Transverse colon (tissue), 4 donors: Measurements from ENCODE around the gene PDE6D.

Experiments used
- POLR2AphosphoS5 ChIP-seq, 3 donors: sonication (generic); formaldehyde crosslinking; IDR thresholded peaks; one replicate each; pipeline ENCODE4 v1.6.1; 2016; ENCODE audit warnings: antibody characterized with exemption in 3 of 3
- TF ChIP-seq, protein P1 (sequence below), 5 experiments: fragments of 200-600 bp in 3 of 5; fragments of 450-650 bp in 2 of 5; sonication (generic) in 3 of 5; IDR thresholded peaks; 1 replicate in 2 of 5; 2 replicates in 3 of 5; pipeline ENCODE4 v1.5.1; 2016 to 2017; ENCODE audit warnings: antibody characterized with exemption in 5 of 5, inconsistent platforms in 3 of 5, mild to moderate bottlenecking in 2 of 5, moderate library complexity in 1 of 5

DNA sequence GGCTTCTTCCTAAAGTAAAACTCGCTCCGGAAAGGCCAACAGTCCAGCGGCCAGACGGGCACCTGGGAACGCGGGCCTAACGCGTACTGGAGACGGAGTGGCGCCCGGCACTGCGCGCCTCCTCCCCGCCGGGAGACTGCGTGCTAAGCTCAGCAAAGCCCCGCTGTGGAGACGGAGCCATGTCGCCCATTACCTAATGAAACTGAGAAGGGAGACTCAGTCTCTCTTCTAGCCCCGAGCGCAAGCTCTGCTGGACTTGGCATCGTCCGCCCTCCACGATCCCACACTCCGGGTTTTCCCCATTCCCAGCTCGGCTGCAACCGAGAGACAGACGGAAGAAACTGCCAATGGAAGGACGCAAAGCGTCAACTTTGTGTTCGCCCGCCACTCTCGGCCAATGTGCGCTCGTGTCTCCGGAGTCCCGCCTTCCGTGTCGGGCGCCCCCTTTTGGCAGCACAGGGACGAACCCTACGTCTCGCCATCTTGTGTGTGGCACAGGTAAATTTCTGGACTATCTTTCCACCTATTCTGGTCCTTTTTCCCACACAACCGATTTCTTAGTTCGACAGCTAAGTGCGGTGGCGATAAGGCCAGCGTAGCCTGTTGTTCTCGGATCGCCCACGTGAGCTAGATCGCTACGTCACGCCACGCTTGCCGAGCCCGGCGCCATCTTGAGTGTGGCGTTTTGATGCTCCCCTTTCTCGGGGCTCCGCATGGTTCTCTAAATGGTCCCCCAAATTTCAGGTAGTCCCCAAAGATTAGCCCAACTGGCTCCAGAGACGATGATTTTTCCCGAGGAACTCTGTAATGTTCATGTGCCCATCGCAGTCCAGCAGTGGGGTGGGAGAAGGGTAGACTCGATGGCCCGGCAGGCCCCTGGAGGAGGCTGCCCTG is 74.1 kb downstream of the PDE6D start:
- TF ChIP-seq, protein P1, sequence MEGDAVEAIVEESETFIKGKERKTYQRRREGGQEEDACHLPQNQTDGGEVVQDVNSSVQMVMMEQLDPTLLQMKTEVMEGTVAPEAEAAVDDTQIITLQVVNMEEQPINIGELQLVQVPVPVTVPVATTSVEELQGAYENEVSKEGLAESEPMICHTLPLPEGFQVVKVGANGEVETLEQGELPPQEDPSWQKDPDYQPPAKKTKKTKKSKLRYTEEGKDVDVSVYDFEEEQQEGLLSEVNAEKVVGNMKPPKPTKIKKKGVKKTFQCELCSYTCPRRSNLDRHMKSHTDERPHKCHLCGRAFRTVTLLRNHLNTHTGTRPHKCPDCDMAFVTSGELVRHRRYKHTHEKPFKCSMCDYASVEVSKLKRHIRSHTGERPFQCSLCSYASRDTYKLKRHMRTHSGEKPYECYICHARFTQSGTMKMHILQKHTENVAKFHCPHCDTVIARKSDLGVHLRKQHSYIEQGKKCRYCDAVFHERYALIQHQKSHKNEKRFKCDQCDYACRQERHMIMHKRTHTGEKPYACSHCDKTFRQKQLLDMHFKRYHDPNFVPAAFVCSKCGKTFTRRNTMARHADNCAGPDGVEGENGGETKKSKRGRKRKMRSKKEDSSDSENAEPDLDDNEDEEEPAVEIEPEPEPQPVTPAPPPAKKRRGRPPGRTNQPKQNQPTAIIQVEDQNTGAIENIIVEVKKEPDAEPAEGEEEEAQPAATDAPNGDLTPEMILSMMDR (IDR thresholded peaks at IDR 0.05) = peak; percentile 69 to 93 (median 89)
- peak; percentile 93 to 99 (median 99) for TF ChIP-seq POLR2AphosphoS5 (IDR thresholded peaks at IDR 0.05)
